ENCODE data around the gene CLMN. TPM values are rescaled to one million over a fixed set of nuclear protein-coding genes. Genes with fewer than 3 reads are reported as not detected.

The CLMN gene
- total and polyA plus RNA-seq, 2 of the 13 experiments (the other 11 are each of a cell fraction or from before 2014, with no cell fraction given) = 15.1 to 16.7 TPM

GRCh38 chr14:95319312-95320077 lies at the start of gene CLMN (continued):
- no peak for TF ChIP-seq ZBTB25 (CRISPR knock-in tag; IDR thresholded peaks at IDR 0.05)
- no peak for TF ChIP-seq MTF2 (CRISPR knock-in tag; IDR thresholded peaks at IDR 0.05; ENCODE audit: borderline replicate concordance)
- TF ChIP-seq TBX3 (IDR thresholded peaks at IDR 0.05; ENCODE audit: borderline replicate concordance) = no peak
- peak; percentile 92 for TF ChIP-seq ZNF646 (CRISPR knock-in tag; IDR thresholded peaks at IDR 0.05)
- no peak for TF ChIP-seq CHD2 (IDR thresholded peaks at IDR 0.05; ENCODE audit: low read depth, low read length)
- no peak for TF ChIP-seq ZFP41 (CRISPR knock-in tag; IDR thresholded peaks at IDR 0.05; ENCODE audit: borderline replicate concordance)
- no peak for TF ChIP-seq PHF20 (CRISPR knock-in tag; IDR thresholded peaks at IDR 0.05)
- 0 out of 2 replicates have a peak, but pooled peaks have one; percentile 30 for TF ChIP-seq ZNF343 (CRISPR knock-in tag; IDR thresholded peaks at IDR 0.05)
- TF ChIP-seq THAP8 (CRISPR knock-in tag; IDR thresholded peaks at IDR 0.05; ENCODE audit: borderline replicate concordance) = no peak
- TF ChIP-seq HOXA9 (CRISPR knock-in tag; IDR thresholded peaks at IDR 0.05; ENCODE audit: borderline replicate concordance) = no peak
- TF ChIP-seq ATF7-NPFF (CRISPR knock-in tag; IDR thresholded peaks at IDR 0.05; ENCODE audit: low read depth) = no peak
- no peak for TF ChIP-seq ZNF232 (CRISPR knock-in tag; IDR thresholded peaks at IDR 0.05; ENCODE audit: borderline replicate concordance)
- TF ChIP-seq ZNF383 (CRISPR knock-in tag; IDR thresholded peaks at IDR 0.05; ENCODE audit: borderline replicate concordance) = no peak
- TF ChIP-seq UBTF (CRISPR knock-in tag; IDR thresholded peaks at IDR 0.05) = no peak; the same call in 1 of the 2 replicates
- no peak for TF ChIP-seq ATF4 (CRISPR knock-in tag; IDR thresholded peaks at IDR 0.05)
- no peak for TF ChIP-seq ZNF10 (CRISPR knock-in tag; IDR thresholded peaks at IDR 0.05; ENCODE audit: borderline replicate concordance, low read depth)
- no peak for TF ChIP-seq BORCS8-MEF2B (CRISPR knock-in tag; IDR thresholded peaks at IDR 0.05)

Measured in HepG2 (cell line).